ENCODE results near the gene PKN1. TPM values are rescaled to one million over a fixed set of nuclear protein-coding genes. Genes with fewer than 3 reads are reported as not detected.

Gene PKN1
- total and polyA plus RNA-seq, 12 donors, result 85.2 to 176 (median 126) TPM

DNA sequence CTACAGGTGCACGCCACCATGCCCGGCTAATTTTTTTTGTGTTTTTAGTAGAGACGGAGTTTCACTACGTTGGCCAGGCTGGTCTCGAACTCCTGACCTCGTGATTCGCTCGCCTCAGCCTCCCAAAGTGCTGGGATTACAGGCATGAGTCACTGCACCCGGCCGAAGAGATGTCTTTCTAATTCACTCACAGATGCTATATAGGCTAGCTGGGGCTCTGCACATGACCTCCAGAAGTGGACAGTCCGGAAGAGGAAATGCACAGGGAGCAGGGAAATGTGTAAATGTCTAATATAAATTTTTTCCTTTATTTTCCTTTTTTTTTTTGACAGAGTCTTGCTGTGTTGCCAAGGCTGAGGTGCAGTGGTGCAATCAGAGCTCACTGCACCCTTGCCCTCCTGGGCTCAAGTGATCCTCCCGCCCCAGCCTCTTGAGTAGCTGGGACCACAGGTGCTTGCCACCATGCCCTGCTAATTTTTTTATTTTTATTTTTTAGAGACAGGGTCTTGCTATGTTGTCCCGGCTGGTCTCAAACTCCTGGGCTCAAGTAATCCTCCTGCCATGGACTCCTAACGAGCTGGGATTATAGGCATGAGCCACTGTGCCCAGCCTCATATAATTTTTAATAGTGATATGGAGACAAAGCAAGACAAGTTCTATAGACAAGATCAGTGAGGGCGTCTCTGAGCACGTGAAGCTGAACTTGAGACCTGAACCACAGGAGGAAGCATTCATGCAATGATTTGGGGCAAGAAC lies 54.4 kb downstream of the PKN1 start:
- H3K4me1 ChIP-seq, result peaks cover 0 to 6% (median 0%) of the 10 kb centered on the region in 9 donors
- no peak overlapping the region for H3K27ac ChIP-seq
- no peak for DNase-seq
- no peak overlapping the region for H3K4me3 ChIP-seq
- peaks cover 0 to 88% (median 15%) of the 10 kb centered on the region in 9 donors for H3K36me3 ChIP-seq
- no peaks in the 10 kb centered on the region for H3K9me3 ChIP-seq
- ATAC-seq, result no peak
- TF ChIP-seq, protein P1, sequence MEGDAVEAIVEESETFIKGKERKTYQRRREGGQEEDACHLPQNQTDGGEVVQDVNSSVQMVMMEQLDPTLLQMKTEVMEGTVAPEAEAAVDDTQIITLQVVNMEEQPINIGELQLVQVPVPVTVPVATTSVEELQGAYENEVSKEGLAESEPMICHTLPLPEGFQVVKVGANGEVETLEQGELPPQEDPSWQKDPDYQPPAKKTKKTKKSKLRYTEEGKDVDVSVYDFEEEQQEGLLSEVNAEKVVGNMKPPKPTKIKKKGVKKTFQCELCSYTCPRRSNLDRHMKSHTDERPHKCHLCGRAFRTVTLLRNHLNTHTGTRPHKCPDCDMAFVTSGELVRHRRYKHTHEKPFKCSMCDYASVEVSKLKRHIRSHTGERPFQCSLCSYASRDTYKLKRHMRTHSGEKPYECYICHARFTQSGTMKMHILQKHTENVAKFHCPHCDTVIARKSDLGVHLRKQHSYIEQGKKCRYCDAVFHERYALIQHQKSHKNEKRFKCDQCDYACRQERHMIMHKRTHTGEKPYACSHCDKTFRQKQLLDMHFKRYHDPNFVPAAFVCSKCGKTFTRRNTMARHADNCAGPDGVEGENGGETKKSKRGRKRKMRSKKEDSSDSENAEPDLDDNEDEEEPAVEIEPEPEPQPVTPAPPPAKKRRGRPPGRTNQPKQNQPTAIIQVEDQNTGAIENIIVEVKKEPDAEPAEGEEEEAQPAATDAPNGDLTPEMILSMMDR (IDR thresholded peaks at IDR 0.05), result no peak
- no peaks in the 10 kb centered on the region for H3K27me3 ChIP-seq
- intact Hi-C loops (cut with DNase I), result loop anchor here in 3 of 10 donors (10.0 kb wide), 1 partner anchor 343 kb away; no protein-coding TSS in a partner anchor
- WGBS, 2 donors, result 95% methylated on average over 16 of the region's 16 CpGs

DNA sequence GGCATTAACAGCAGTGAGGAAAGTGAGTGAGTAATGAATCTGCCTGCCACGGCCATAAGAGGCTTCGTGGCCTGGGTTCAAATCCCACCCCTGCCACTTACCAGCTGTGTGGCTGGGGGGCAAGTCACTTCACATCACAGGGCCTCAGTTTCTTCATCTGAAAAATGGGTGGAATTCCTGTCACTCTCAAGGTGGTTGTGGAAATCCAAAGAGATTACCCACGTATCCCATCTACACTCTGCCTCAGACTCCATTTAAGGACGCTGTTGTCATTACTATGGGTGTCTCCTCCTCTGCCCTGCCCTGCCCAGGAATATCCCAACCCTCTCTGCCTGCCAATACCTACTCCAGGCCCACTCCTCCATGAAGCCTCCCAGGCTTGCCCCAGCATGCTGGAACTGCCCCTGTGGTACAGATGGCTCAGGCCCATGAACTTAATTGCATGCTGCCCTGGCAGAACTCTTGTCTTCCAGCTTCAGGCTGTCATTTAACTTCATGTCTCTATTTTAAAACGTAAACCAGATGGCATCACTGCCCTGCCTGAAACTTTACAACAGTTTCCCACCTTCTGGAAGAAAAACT lies 59.7 kb downstream of the PKN1 start:
- TF ChIP-seq, protein P1 (IDR thresholded peaks at IDR 0.05), result no peak
- 77 to 87% methylated on average over 5 of the region's 5 CpGs for WGBS, 2 donors
- Histone ChIP-seq H3K27ac (no peak overlapping the region), H3K36me3 (peaks cover 0 to 51% (median 15%) of the 10 kb centered on the region in 9 donors), H3K9me3 (no peaks in the 10 kb centered on the region), H3K4me3 (no peak overlapping the region), H3K27me3 (no peaks in the 10 kb centered on the region), H3K4me1 (peaks cover 3 to 34% (median 27%) of the 10 kb centered on the region in 9 donors)
- intact Hi-C loops (cut with DNase I), result no loop called here
- ATAC-seq (no peak), DNase-seq (no peak)

- H3K36me3 ChIP-seq, result peaks cover 0 to 35% (median 10%) of the 10 kb centered on the region in 9 donors
- H3K27me3 ChIP-seq, result no peaks in the 10 kb centered on the region
- H3K27ac ChIP-seq, result peak overlapping the region in 1 of 10 donors; percentile 31
- H3K9me3 ChIP-seq, result no peaks in the 10 kb centered on the region
- 86 to 91% methylated on average over 4 of the region's 4 CpGs for WGBS, 2 donors
- intact Hi-C loops (cut with DNase I), result no loop called here
- ATAC-seq (no peak), DNase-seq (no peak)
- TF ChIP-seq, protein P1 (IDR thresholded peaks at IDR 0.05), result no peak
- H3K4me3 ChIP-seq, result peak overlapping the region in 1 of 10 donors; percentile 84
- peaks cover 3 to 36% (median 27%) of the 10 kb centered on the region in 9 donors for H3K4me1 ChIP-seq
These were observed 61.3 kb downstream of the PKN1 start for GRCh38 chr19:14494411-14494810.

GRCh38 chr19:14494910-14495671 lies 62.0 kb downstream of the PKN1 start:
- Histone ChIP-seq H3K4me1 (peaks cover 3 to 36% (median 27%) of the 10 kb centered on the region in 9 donors), H3K27ac (peak overlapping the region in 9 of 10 donors; percentile 63 to 81 (median 79)), H3K9me3 (no peaks in the 10 kb centered on the region), H3K36me3 (peaks cover 0 to 29% (median 10%) of the 10 kb centered on the region in 9 donors), H3K27me3 (no peaks in the 10 kb centered on the region), H3K4me3 (peak overlapping the region; percentile 72 to 93 (median 82))
- 25 to 29% methylated on average over 14 of the region's 14 CpGs for WGBS, 2 donors
- TF ChIP-seq, protein P1 (IDR thresholded peaks at IDR 0.05), result no peak
- no peak for DNase-seq
- intact Hi-C loops (cut with DNase I), result no loop called here
- ATAC-seq, result no peak
